Ovary (tissue), 3 donors: ENCODE measurements around the gene PCNA.

ENCODE experiments used
- CTCF ChIP-seq, 3 donors: fragments of 450-650 bp in 2 of 3; fragments of 200-600 bp in 1 of 3; IDR thresholded peaks; one replicate each; pipeline versions ENCODE4 v1.5.1 to v1.8.0; 2016 to 2022; ENCODE audit warnings: antibody characterized with exemption in 3 of 3, mild to moderate bottlenecking in 1 of 3
- POLR2A ChIP-seq: fragments of 450-650 bp; IDR thresholded peaks from one replicate; pipeline ENCODE4 v1.6.1; 2017; ENCODE audit warnings: antibody characterized with exemption, mild to moderate bottlenecking, moderate library complexity
- donor health status: DM: no; HTN: no; CAD: no.

DNA sequence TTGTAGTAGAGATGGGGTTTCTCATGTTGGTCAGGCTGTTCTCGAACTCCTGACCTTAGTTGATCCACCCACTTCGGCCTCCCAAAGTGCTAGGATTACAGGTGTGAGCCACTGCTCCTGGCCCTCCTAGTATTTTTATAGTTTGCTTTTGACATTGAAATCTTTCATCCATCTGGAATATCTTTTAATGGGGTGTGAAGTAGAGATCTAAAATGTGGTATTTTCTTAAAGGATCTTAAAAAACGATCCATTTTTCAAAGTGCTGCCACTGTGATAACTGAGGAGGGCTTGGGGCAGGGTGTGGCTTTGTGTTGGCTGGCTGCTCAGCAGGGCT lies 30.1 kb upstream of the PCNA start:
- TF ChIP-seq CTCF (IDR thresholded peaks at IDR 0.05) (no peak), POLR2A (no peak)
